SK-N-SH (cell line): ENCODE results near the gene KRTAP5-11.
"Not testable (repeated sequence)": the region's sequence is repeated elsewhere in the genome, so short reads cannot be mapped to it uniquely, and the experiment has no call there.

ENCODE experiments used
- TAF1 ChIP-seq: IDR thresholded peaks from 2 replicates; pipeline ENCODE4 v1.6.1; 2012; ENCODE audit warnings: low read depth, mild to moderate bottlenecking, low read length, moderate library complexity, borderline replicate concordance
- TF ChIP-seq, protein P1 (sequence below): fragments of 200-600 bp; sonication (generic); IDR thresholded peaks from 2 replicates; pipeline ENCODE4 v1.6.1; 2017; ENCODE audit warnings: antibody characterized with exemption, mild to moderate bottlenecking, moderate library complexity

DNA sequence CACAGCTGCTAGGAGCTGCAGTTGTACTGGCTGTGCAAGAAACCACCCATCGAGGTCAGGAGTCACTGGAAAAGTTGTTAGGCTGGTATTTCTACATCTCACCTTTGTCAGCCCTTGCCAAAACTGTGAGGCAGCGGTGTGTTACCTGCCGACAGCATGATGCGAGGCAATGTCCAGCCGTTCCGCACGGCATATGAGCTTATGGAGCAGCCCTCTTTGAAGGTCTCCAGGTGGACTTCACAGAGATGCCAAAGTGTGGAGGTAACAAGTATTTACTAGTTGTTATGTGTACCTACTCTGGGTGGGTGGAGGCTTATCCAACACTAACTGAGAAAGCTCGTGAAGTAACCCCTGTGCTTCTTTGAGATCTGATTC lies 6.9 kb upstream of the KRTAP5-11 start:
- TF ChIP-seq, protein P1, sequence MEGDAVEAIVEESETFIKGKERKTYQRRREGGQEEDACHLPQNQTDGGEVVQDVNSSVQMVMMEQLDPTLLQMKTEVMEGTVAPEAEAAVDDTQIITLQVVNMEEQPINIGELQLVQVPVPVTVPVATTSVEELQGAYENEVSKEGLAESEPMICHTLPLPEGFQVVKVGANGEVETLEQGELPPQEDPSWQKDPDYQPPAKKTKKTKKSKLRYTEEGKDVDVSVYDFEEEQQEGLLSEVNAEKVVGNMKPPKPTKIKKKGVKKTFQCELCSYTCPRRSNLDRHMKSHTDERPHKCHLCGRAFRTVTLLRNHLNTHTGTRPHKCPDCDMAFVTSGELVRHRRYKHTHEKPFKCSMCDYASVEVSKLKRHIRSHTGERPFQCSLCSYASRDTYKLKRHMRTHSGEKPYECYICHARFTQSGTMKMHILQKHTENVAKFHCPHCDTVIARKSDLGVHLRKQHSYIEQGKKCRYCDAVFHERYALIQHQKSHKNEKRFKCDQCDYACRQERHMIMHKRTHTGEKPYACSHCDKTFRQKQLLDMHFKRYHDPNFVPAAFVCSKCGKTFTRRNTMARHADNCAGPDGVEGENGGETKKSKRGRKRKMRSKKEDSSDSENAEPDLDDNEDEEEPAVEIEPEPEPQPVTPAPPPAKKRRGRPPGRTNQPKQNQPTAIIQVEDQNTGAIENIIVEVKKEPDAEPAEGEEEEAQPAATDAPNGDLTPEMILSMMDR = not testable (repeated sequence)
- not testable (repeated sequence) for TF ChIP-seq TAF1
